ENCODE data around the gene XYLT1.

The XYLT1 gene

GRCh38 chr16:17275076-17276009 lies 195.4 kb downstream of the XYLT1 start:
- DNase-seq = no peak

DNA sequence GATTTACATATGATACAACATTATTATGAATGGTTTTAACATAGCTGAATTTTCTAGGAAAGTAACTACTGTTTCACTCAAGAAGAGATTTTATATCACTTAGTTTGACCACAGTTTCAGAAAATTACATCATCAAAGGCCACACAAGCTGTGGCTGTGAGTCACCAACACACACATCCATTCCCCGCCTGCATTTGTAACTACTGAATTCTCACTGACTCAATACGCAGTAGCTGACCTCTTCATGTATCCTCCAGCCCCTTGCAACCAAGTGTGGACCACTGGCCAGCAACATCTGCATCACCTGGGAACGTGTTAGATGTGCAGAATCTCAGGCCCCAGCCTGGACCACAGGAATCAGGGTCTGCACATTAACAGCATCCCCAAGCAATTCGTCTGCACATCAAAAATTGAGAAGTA lies 197.6 kb downstream of the XYLT1 start:
- no peak for DNase-seq

DNA sequence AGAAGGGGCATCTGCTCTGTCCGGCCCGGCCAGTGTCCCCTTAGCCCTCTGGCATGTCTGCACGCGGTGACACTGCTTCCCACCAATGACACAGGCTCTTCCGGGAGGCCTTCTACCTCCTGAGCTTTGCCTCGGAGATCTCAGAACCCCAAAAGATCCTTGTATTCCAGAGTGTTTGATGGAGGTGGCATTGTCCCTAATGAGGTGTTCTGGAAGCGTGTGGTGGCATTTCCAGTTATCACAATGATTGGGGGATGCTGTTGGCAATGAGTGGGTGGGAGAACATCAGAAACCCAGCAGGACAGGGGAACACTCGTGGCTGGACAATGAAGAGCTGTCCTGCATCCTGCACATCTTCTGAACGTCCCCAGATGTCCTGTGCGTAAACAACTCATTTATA lies 198.0 kb downstream of the XYLT1 start:
- no peak for DNase-seq

DNA sequence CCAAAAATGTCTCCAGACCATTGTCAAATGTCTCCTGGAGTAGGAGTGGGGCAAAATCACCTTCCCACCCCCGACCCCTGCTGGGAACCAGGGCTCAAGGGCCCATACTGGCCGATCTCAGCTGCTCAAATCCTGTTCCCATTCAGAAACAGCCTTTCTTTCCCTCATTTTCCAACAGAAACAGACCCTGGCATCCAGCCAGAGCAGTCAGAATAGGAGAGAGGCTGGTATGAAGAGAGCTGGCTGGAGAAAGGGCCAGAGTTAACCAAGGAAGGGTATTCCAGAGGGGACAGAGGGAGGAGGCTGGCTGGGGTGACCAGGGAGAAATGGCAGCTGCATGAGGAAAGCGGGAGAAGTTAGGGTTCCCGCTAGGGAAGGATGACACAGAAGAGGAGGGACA lies 199.1 kb downstream of the XYLT1 start:
- DNase-seq = no peak

- no peak for DNase-seq
Observed at GRCh38 chr16:17270683-17271109, 200.1 kb downstream of the XYLT1 start.

DNA sequence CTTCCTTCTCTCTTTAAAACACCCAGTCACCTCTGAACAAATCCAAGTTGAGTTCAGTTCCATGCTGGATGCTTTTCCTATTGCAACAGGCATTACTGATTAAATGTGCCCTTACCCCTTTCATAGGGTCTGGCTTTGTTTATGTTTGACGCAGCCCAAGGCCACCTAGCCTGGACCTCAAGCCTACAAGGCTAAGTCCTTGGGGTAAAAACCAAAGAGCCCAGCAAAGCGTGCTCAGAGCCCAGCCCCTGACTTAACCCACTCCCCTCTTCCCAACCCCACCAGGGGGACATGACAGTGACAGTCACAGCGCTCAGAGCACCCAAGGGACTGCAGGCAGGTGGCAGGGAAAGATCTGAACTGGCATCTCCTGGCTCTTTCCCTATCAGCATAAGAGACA lies 200.6 kb downstream of the XYLT1 start:
- DNase-seq = no peak

DNA sequence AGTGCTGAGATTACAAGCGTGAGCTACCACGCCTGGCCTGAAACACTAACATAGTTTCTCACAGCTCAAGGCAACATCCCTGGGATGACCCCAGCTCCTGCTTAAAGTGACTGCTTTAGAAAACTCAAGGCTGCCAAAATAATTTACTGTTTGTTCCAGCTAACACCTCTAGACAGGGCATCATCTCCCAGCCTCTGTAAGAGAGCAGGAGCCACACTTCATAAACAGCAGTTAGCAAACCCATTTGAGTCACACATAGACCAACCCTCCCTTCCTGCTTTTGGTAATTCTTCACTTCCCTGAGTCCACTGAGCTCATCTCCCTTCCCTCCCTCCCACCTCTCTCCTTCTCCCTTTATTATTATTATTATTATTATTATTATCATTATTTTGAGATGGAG lies 201.3 kb downstream of the XYLT1 start:
- no peak for DNase-seq

DNA sequence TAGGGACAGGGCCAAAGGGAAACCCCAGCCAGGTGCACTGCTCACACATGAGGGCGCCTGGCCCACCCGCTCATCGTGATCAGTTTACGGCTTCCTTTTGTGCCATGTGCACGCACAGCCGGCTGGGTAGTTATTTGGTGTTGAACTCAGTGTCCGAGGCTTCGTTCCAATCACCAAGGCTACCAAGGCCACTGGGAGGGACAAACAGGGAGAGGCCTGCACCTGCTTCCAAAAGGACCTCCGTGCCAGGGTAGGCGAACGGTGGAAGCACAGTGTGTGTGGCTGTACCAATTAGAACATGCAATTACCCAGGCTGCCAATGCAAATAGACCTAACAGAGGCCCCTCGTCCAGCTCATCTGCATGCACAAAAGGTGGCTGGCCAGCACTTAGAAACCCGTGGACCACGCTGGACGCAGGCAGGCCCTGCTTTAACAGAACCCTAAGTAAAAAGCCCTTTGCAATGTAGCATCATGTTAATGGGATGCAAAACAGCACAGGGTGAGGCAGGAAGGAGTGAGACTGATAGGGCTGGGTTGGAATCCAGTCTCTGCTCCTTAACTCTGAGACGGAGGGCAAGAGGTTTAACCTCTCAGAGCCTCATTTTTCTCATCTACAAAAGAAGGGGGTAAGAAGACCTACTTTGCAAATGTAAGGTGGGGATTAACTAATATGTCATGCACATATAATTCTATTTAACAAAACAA lies 204.0 kb downstream of the XYLT1 start:
- DNase-seq = no peak

GRCh38 chr16:17265154-17265553 lies 205.6 kb downstream of the XYLT1 start:
- DNase-seq = no peak

DNA sequence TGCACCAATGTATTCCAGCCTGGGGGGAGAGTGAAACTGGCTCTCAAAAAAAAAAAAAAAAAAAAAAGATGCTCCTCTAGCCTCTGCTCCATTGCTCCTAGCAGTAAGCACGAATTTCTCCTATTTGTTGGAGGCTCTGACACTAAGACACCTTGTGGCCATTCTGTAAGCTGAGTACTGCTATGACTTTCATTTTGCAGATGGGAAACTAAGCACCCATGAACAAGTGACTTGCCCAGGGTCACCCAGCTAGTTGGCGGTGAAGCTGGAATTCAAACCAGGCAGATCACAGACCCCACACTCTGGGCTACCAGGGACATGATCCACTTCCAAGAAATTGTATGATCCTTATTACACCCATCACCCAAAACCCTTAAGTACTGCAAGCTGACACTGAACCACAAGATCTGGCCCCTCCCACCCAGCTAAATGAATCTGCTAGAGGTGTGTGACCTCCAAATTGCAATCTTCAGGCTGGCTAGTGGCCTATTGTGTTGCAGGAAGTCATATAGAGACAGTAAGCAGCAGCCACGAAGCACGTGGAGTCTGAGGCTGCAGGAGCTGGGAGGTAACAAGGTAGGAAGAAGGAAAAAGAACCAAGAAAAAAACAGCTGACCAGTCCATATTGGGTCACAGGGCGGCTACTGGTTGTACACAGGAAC lies 209.4 kb downstream of the XYLT1 start:
- no peak for DNase-seq

DNA sequence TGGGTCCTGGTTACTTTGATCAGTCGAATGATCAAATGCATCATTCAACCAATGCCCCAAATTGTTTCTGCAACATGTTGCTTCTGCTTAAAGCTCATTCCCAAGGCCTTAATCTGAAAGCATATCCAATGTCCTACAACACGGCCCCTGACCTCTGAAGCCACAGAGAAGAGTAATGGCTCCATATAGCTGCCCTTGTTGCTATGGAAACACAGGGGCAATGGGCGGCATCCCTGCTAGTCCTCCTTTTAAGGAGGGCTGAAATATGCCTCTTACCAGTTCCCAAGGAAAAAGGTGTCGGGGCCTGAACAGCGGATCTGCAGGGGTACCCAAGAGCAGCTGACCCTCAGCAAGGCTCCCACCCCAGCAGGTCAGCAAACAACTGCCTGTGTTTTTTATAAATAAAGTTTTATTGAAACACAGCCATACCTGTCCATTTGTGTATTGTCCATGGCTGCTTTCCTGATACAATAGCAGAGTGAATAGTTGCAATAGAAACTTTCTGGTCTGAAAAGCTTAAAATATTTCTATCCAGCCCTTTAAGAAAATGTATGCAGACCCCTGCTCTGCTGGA lies 210.4 kb downstream of the XYLT1 start:
- DNase-seq = no peak

DNA sequence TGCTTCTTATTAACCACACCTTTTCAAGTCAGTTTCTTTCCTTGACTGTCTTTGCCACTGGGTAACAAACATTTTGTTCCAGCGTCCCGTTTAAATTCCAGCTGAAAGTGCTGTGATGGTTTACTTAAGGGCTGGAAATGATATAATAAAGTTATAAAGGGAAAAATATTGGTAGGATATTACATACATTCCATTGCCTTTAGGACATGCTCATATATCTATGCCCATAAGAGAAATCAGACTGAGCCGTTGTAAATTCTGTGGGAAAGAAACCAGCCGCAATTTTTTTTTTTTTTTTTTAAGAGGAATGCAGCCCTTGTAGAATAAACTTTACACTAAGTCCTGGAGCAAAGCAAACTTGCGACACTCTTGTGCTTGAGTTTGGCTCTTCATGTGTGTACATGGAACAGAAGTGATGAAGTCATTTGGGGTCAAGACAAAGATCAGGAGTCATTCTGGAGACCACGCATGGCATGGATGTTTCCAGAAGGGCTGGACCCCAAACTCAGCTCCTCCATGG lies 210.9 kb downstream of the XYLT1 start:
- DNase-seq = no peak

DNA sequence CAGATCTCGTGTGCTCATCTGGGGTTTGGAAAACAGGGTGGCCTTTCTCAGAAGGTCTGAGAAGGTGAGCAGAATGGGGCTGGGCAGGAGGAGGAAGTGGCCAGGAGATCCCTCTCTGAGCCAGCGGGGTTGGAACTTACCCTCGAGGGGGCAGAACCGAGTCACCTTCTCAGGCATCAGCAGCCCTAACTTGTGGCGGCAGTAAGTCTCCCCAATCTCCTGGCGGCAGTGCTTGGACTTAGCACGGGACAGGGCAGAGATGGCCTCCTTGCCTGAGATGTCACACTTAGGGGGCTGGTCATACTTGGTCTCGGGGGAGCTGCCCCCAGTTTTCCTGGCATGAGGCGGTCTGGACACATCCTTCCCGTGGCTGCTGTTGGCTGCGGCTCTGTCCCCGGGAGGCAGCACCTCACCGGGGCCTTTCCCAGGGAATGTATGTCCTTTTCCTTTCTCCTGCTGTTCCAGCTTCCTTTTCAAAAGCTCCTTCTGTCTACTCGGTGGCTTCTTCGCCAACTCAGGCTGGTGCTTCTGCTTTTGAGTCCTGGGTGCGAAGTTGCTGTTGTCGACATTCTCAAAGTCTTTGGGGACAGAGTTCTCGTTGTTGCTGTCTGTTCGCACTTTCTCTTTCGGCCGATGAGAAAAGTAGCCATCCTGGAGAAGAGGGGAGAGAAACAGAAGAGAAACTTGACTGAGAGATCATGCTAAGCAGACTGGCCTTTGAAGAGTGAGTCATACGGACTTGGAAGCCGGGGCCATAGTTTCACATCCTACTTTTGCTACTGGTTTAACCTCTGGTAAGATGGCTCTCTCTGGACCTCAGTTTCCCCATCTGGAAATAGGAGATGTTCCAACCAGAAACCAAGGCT lies 211.7 kb downstream of the XYLT1 start:
- DNase-seq = no peak

GRCh38 chr16:17258077-17258599 lies 212.6 kb downstream of the XYLT1 start:
- no peak for DNase-seq

GRCh38 chr16:17257426-17258023 lies 213.2 kb downstream of the XYLT1 start:
- DNase-seq = no peak

GRCh38 chr16:17252701-17253100 lies 218.1 kb downstream of the XYLT1 start:
- DNase-seq = no peak

DNA sequence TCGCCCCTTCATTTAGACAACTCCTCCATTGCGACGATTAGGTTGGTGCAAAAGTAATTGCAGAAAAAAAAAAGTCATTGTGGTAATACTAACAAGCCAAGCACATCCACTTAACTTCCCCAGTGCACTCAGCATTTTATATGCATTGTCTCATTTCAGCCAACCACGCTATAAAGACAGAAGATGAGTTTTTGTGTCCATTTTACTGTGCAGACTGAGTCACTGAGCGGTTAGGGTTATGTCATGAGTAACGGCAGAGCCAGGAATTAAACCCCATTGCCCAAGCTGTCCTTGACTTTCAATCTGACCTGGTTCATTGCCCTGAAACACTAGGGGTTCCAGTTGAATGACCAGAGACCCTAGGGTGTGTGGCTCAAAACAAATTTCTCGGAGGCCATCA lies 218.7 kb downstream of the XYLT1 start:
- no peak for DNase-seq

GRCh38 chr16:17251496-17251895 lies 219.3 kb downstream of the XYLT1 start:
- DNase-seq = no peak

GRCh38 chr16:17246974-17247732 lies 223.6 kb downstream of the XYLT1 start:
- no peak for DNase-seq

GRCh38 chr16:17246268-17246885 lies 224.4 kb downstream of the XYLT1 start:
- DNase-seq = no peak
